GM23338 (cell line): ENCODE results near the gene GCNT2.

Experiments used
- CREB1 ChIP-seq: fragments of 250-450 bp; sonication (Bioruptor Pico); IDR thresholded peaks from 2 replicates; pipeline ENCODE4 v1.5.0; 2020; ENCODE audit warnings: low read depth, mild to moderate bottlenecking, moderate library complexity
- CTCF ChIP-seq, 2 experiments: fragments of 200-600 bp in 1 of 2; sonication (generic) in 1 of 2; conservative IDR thresholded peaks; 2 replicates each; pipeline versions ENCODE4 v1.5.1 to v1.6.1; 2016 to 2017; ENCODE audit warnings: antibody characterized with exemption in 2 of 2, low read depth in 2 of 2, mild to moderate bottlenecking in 2 of 2, moderate library complexity in 1 of 2
- EZH2 ChIP-seq: fragments of 200-600 bp; sonication (generic); IDR thresholded peaks from one replicate; pipeline ENCODE4 v1.8.0; 2017; ENCODE audit warnings: antibody characterized with exemption, mild to moderate bottlenecking, low read depth; ENCODE audit not compliant: unreplicated experiment
- EZH2phosphoT487 ChIP-seq: fragments of 200-600 bp; sonication (generic); IDR thresholded peaks from one replicate; pipeline ENCODE4 v1.8.1; 2018; ENCODE audit warnings: antibody characterized with exemption; ENCODE audit not compliant: unreplicated experiment
- JUNB ChIP-seq: IDR thresholded peaks from one replicate; pipeline ENCODE4 v1.6.1; 2016; ENCODE audit warnings: antibody characterized with exemption; ENCODE audit not compliant: unreplicated experiment
- NANOG ChIP-seq: IDR thresholded peaks from 2 replicates; pipeline ENCODE4 v1.6.1; 2016; ENCODE audit warnings: antibody characterized with exemption, borderline replicate concordance
- POLR2AphosphoS5 ChIP-seq: IDR thresholded peaks from 2 replicates; pipeline ENCODE4 v1.6.1; 2016; ENCODE audit warnings: antibody characterized with exemption, low read depth
- REST ChIP-seq: IDR thresholded peaks from one replicate; pipeline ENCODE4 v1.6.1; 2018; ENCODE audit warnings: antibody characterized with exemption; ENCODE audit not compliant: unreplicated experiment
- STAT1 ChIP-seq: IDR thresholded peaks from one replicate; pipeline ENCODE4 v1.6.1; 2016; ENCODE audit warnings: antibody characterized with exemption; ENCODE audit not compliant: unreplicated experiment
- ZNF114 ChIP-seq: fragments of 250-450 bp; sonication (Bioruptor Pico); IDR thresholded peaks from 2 replicates; pipeline ENCODE4 v1.5.0; 2020; ENCODE audit warnings: mild to moderate bottlenecking, moderate library complexity
- ZNF331 ChIP-seq: fragments of 250-450 bp; sonication (Bioruptor Pico); IDR thresholded peaks from 2 replicates; pipeline ENCODE4 v1.5.0; 2020; ENCODE audit warnings: low read depth, mild to moderate bottlenecking, moderate library complexity

- no peak for TF ChIP-seq CTCF (conservative IDR thresholded peaks at IDR 0.05; ENCODE audit: low read depth in 2 of 2)
- TF ChIP-seq CREB1 (CRISPR knock-in tag), result no peak
- no peak for TF ChIP-seq POLR2AphosphoS5
- TF ChIP-seq ZNF331 (CRISPR knock-in tag), result no peak
- TF ChIP-seq EZH2, result no peak
- TF ChIP-seq ZNF114 (CRISPR knock-in tag), result no peak
- TF ChIP-seq EZH2phosphoT487, result no peak
- TF ChIP-seq REST, result no peak
- no peak for TF ChIP-seq JUNB
- no peak for TF ChIP-seq NANOG
- no peak for TF ChIP-seq STAT1
These were observed 4.2 kb upstream of the GCNT2 start for GRCh38 chr6:10516953-10517352.
